GM23338 (cell line): ENCODE data around the gene KAZN. TPM values are rescaled to one million over a fixed set of nuclear protein-coding genes. Genes with fewer than 3 reads are reported as not detected.
A peak's percentile ranks its signal among the peaks of the same experiment; 100 is the strongest.

Experiments
- ATAC-seq: fragments of 200-7000 bp; cut with Tn5 transposase; 3 replicates; pipeline ENCODE4 v1.9.1; 2020
- DNase-seq: peaks from one replicate; pipeline ENCODE4 v3.0.0-alpha.2; 2015; ENCODE audit warnings: low spot score
- H2AFZ ChIP-seq: fragments of 200-600 bp; sonication (generic); 2 replicates; pipeline ENCODE4 v1.8.0; 2016; ENCODE audit warnings: antibody characterized with exemption, mild to moderate bottlenecking, moderate library complexity
- H3F3A ChIP-seq: fragments of 200-600 bp; sonication (generic); replicated peaks from 2 replicates; pipeline ENCODE4 v1.8.0; 2017; ENCODE audit warnings: antibody characterized with exemption, mixed run types, low read depth
- H3K27ac ChIP-seq: fragments of 200-600 bp; sonication (generic); 2 replicates; pipeline ENCODE4 v1.6.1; 2016; ENCODE audit warnings: low read depth
- H3K27me3 ChIP-seq: fragments of 200-600 bp; sonication (generic); 2 replicates; pipeline ENCODE4 v1.8.0; 2016; ENCODE audit warnings: mild to moderate bottlenecking, mixed run types, moderate library complexity; ENCODE audit not compliant: insufficient read depth
- H3K36me3 ChIP-seq: fragments of 200-600 bp; sonication (generic); 2 replicates; pipeline ENCODE4 v1.8.0; 2016; ENCODE audit warnings: mild to moderate bottlenecking; ENCODE audit not compliant: insufficient read depth
- H3K4me1 ChIP-seq: fragments of 200-600 bp; sonication (generic); 2 replicates; pipeline ENCODE4 v1.8.0; 2016; ENCODE audit warnings: mild to moderate bottlenecking, moderate library complexity; ENCODE audit not compliant: insufficient read depth
- H3K4me2 ChIP-seq: fragments of 200-600 bp; sonication (generic); 2 replicates; pipeline ENCODE4 v1.7.1; 2017; ENCODE audit warnings: mixed run types
- H3K4me3 ChIP-seq: fragments of 200-600 bp; sonication (generic); 2 replicates; pipeline ENCODE4 v1.6.1; 2016; ENCODE audit warnings: mixed run types
- H3K79me2 ChIP-seq: fragments of 200-600 bp; sonication (generic); replicated peaks from 2 replicates; pipeline ENCODE4 v1.8.0; 2017; ENCODE audit warnings: mild to moderate bottlenecking; ENCODE audit not compliant: insufficient read depth
- H3K9me2 ChIP-seq: fragments of 200-600 bp; sonication (generic); 2 replicates; pipeline ENCODE4 v1.8.0; 2017; ENCODE audit not compliant: insufficient read depth
- H4K20me1 ChIP-seq: fragments of 200-600 bp; sonication (generic); replicated peaks from 2 replicates; pipeline ENCODE4 v1.8.0; 2017; ENCODE audit warnings: mild to moderate bottlenecking; ENCODE audit not compliant: insufficient read depth
- H3K27ac Mint-ChIP-seq: 2 replicates; pipeline ENCODE4 v1.8.0; 2020; ENCODE audit warnings: inconsistent platforms, mild to moderate bottlenecking, moderate library complexity, mixed read lengths
- H3K27me3 Mint-ChIP-seq: 3 replicates; pipeline ENCODE4 v1.8.0; 2022; ENCODE audit warnings: low read depth, mild to moderate bottlenecking, moderate library complexity, mixed read lengths, inconsistent platforms; ENCODE audit not compliant: insufficient read depth, poor library complexity
- H3K36me3 Mint-ChIP-seq: 3 replicates; pipeline ENCODE4 v1.8.0; 2021; ENCODE audit warnings: low read depth, mild to moderate bottlenecking, inconsistent platforms, moderate library complexity, mixed read lengths
- H3K4me1 Mint-ChIP-seq: 3 replicates; pipeline ENCODE4 v1.8.0; 2020; ENCODE audit warnings: mild to moderate bottlenecking, inconsistent platforms, mixed read lengths
- H3K4me3 Mint-ChIP-seq: 3 replicates; pipeline ENCODE4 v1.8.0; 2021; ENCODE audit warnings: moderate library complexity, mild to moderate bottlenecking, inconsistent platforms, mixed read lengths
- H3K9me3 Mint-ChIP-seq: 3 replicates; pipeline ENCODE4 v1.8.0; 2020; ENCODE audit warnings: moderate library complexity, mild to moderate bottlenecking, inconsistent platforms, mixed read lengths
- EZH2 ChIP-seq: fragments of 200-600 bp; sonication (generic); IDR thresholded peaks from one replicate; pipeline ENCODE4 v1.8.0; 2017; ENCODE audit warnings: antibody characterized with exemption, mild to moderate bottlenecking, low read depth; ENCODE audit not compliant: unreplicated experiment
- EZH2phosphoT487 ChIP-seq: fragments of 200-600 bp; sonication (generic); IDR thresholded peaks from one replicate; pipeline ENCODE4 v1.8.1; 2018; ENCODE audit warnings: antibody characterized with exemption; ENCODE audit not compliant: unreplicated experiment
- STAT1 ChIP-seq: IDR thresholded peaks from one replicate; pipeline ENCODE4 v1.6.1; 2016; ENCODE audit warnings: antibody characterized with exemption; ENCODE audit not compliant: unreplicated experiment
- ZNF462 ChIP-seq: fragments of 250-450 bp; sonication (Bioruptor Pico); IDR thresholded peaks from 2 replicates; pipeline ENCODE4 v1.5.0; 2020; ENCODE audit warnings: mild to moderate bottlenecking, moderate library complexity
- polyA plus RNA-seq: library from polyadenylated mRNA; unstranded; fragments of >200 nt; fragmentation: Nextera tagmentation; extraction: Ambion mirVana; gene quantifications from 2 replicates; pipeline ENCODE4 v1.2.1, GENCODE V29; 2016
- total RNA-seq: library from RNA; depleted of rRNA; stranded (reverse); fragments of >200 nt; shearing (Covaris generic); gene quantifications from 2 replicates; pipeline ENCODE4 v1.2.3, GENCODE V29; 2014

The KAZN gene
- total and polyA plus RNA-seq, 2 experiments from 2014 or later, result 9.9 to 15.0 TPM

GRCh38 chr1:14572861-14573260 is 25.6 kb upstream of the KAZN start:
- Histone ChIP-seq H3K4me1 (no peaks in the 10 kb centered on the region), H3F3A (0 out of 2 replicates have a peak, but pooled peaks cover 3% of the 10 kb centered on the region), H3K79me2 (no peaks in the 10 kb centered on the region), H3K27me3 (no peaks in the 10 kb centered on the region), H2AFZ (peak overlapping the region; percentile 74; the same call in 1 of the 2 replicates), H3K9me2 (0 out of 2 replicates have a peak, but pooled peaks cover 6% of the 10 kb centered on the region), H3K36me3 (no peaks in the 10 kb centered on the region), H4K20me1 (no peaks in the 10 kb centered on the region), H3K27ac (no peak overlapping the region), H3K4me3 (no peak overlapping the region), H3K4me2 (no peak overlapping the region)
- Mint-ChIP-seq H3K27me3 (peaks cover 2% of the 10 kb centered on the region), H3K27ac (no peak overlapping the region), H3K4me1 (peaks cover 4% of the 10 kb centered on the region; the same call in 2 of the 3 replicates), H3K4me3 (no peak overlapping the region), H3K9me3 (peaks cover 8% of the 10 kb centered on the region; the same call in 2 of the 3 replicates), H3K36me3 (no peaks in the 10 kb centered on the region)
- no peak for DNase-seq
- no peak for ATAC-seq
- no peak for TF ChIP-seq STAT1

GRCh38 chr1:14576155-14576554 is 22.3 kb upstream of the KAZN start:
- ATAC-seq, result no peak
- TF ChIP-seq EZH2phosphoT487, result no peak
- TF ChIP-seq ZNF462, result no peak
- TF ChIP-seq EZH2, result no peak
- no peak for DNase-seq
- Histone ChIP-seq H3K4me1 (no peaks in the 10 kb centered on the region), H3K9me2 (0 out of 2 replicates have a peak, but pooled peaks cover 6% of the 10 kb centered on the region), H3K79me2 (no peaks in the 10 kb centered on the region), H2AFZ (no peak overlapping the region), H3K36me3 (no peaks in the 10 kb centered on the region), H4K20me1 (no peaks in the 10 kb centered on the region), H3K27me3 (no peaks in the 10 kb centered on the region), H3K27ac (no peak overlapping the region), H3K4me3 (no peak overlapping the region), H3K4me2 (no peak overlapping the region), H3F3A (0 out of 2 replicates have a peak, but pooled peaks cover 3% of the 10 kb centered on the region)
- H3K4me1 Mint-ChIP-seq, result peaks cover 4% of the 10 kb centered on the region; the same call in 2 of the 3 replicates
- H3K27ac Mint-ChIP-seq, result no peak overlapping the region
- no peaks in the 10 kb centered on the region for H3K27me3 Mint-ChIP-seq
- H3K4me3 Mint-ChIP-seq, result no peak overlapping the region
- H3K9me3 Mint-ChIP-seq, result peaks cover 6% of the 10 kb centered on the region; the same call in 2 of the 3 replicates
- H3K36me3 Mint-ChIP-seq, result no peaks in the 10 kb centered on the region
